IMR-90 (cell line): ENCODE results near the gene RNF186. TPM values are rescaled to one million over a fixed set of nuclear protein-coding genes. Genes with fewer than 3 reads are reported as not detected.

ENCODE experiments used
- ATAC-seq: fragments of 200-7000 bp; cut with Tn5 transposase; 2 replicates; pipeline ENCODE4 v1.9.1; 2020; ENCODE audit warnings: low read depth, mild to moderate bottlenecking, moderate library complexity
- BruUV-seq: library from RNA; stranded (reverse); fragments of 400-500 nt; replicated peaks from 2 replicates; lab custom pipeline; 2021; lab: Mats Ljungman, UMichigan
- CTCF ChIA-PET: fragments of 300-600 bp; formaldehyde crosslinking; extraction: SDS; loops from one replicate; lab custom pipeline; 2021; ENCODE audit warnings: antibody characterized with exemption; lab: Yijun Ruan, JAX
- POLR2A ChIA-PET: fragments of 300-600 bp; sonication (Branson Sonifier 250); formaldehyde crosslinking; loops from one replicate; lab custom pipeline; 2022; ENCODE audit warnings: antibody characterized with exemption; ENCODE audit not compliant: unreplicated experiment; lab: Charles Lee
- DNase-seq: peaks from one replicate; pipeline ENCODE4 v3.0.0; 2013
- H2AFZ ChIP-seq: replicated peaks from 2 replicates; pipeline ENCODE3; 2013; ENCODE audit warnings: low read length, mild to moderate bottlenecking; ENCODE audit not compliant: poor library complexity
- H2AK5ac ChIP-seq: 2 replicates; pipeline ENCODE4 v1.6.1; 2013; ENCODE audit warnings: low read depth, low read length, inconsistent platforms
- H2AK9ac ChIP-seq: replicated peaks from 2 replicates; pipeline ENCODE3; 2013; ENCODE audit warnings: mild to moderate bottlenecking, low read depth, low read length, moderate library complexity; ENCODE audit not compliant: poor library complexity
- H2BK120ac ChIP-seq: 2 replicates; pipeline ENCODE4 v1.6.1; 2013; ENCODE audit warnings: low read depth, low read length, inconsistent platforms
- H2BK15ac ChIP-seq: 3 replicates; pipeline ENCODE4 v1.6.1; 2013; ENCODE audit warnings: low read depth, low read length, inconsistent platforms
- H2BK20ac ChIP-seq: 2 replicates; pipeline ENCODE4 v1.6.1; 2013; ENCODE audit warnings: low read depth, mild to moderate bottlenecking, inconsistent platforms, low read length, moderate library complexity
- H2BK5ac ChIP-seq: 2 replicates; pipeline ENCODE4 v1.6.1; 2013; ENCODE audit warnings: mild to moderate bottlenecking, low read depth, low read length, inconsistent platforms; ENCODE audit not compliant: poor library complexity, severe bottlenecking
- H3K14ac ChIP-seq: replicated peaks from 2 replicates; pipeline ENCODE4 v1.6.1; 2013; ENCODE audit warnings: low read depth, low read length, inconsistent platforms
- H3K18ac ChIP-seq: 2 replicates; pipeline ENCODE4 v1.6.1; 2013; ENCODE audit warnings: low read depth, low read length, control low read depth
- H3K23ac ChIP-seq: 2 replicates; pipeline ENCODE4 v1.6.1; 2013; ENCODE audit warnings: low read depth, low read length, inconsistent platforms
- H3K27ac ChIP-seq: 2 replicates; pipeline ENCODE4 v1.5.1; 2013; ENCODE audit warnings: mild to moderate bottlenecking, control low read depth, low read length; ENCODE audit not compliant: insufficient read depth
- H3K27me3 ChIP-seq: 2 replicates; pipeline ENCODE4 v1.6.1; 2013; ENCODE audit warnings: low read length; ENCODE audit not compliant: control insufficient read depth, insufficient read depth
- H3K36me3 ChIP-seq: 2 replicates; pipeline ENCODE4 v1.6.1; 2013; ENCODE audit warnings: low read length, mixed read lengths; ENCODE audit not compliant: control insufficient read depth, insufficient read depth
- H3K4ac ChIP-seq: 2 replicates; pipeline ENCODE4 v1.6.1; 2013; ENCODE audit warnings: low read depth, low read length, inconsistent platforms
- H3K4me1 ChIP-seq: 2 replicates; pipeline ENCODE4 v1.6.1; 2013; ENCODE audit warnings: low read length, mixed read lengths; ENCODE audit not compliant: control insufficient read depth, insufficient read depth
- H3K4me2 ChIP-seq: 2 replicates; pipeline ENCODE4 v1.6.1; 2013; ENCODE audit warnings: low read depth, mild to moderate bottlenecking, control low read depth, low read length, moderate library complexity
- H3K4me3 ChIP-seq: 2 replicates; pipeline ENCODE4 v1.5.1; 2013; ENCODE audit warnings: low read depth, mild to moderate bottlenecking, control low read depth, low read length, moderate library complexity; ENCODE audit not compliant: insufficient read depth
- H3K56ac ChIP-seq: 2 replicates; pipeline ENCODE4 v1.6.1; 2013; ENCODE audit warnings: low read length, inconsistent platforms; ENCODE audit not compliant: insufficient read depth; ENCODE audit errors: extremely low read depth
- H3K79me1 ChIP-seq, 2 experiments: 2 replicates each; pipeline ENCODE4 v1.6.1; 2013; ENCODE audit warnings: low read length in 2 of 2, inconsistent platforms in 1 of 2, low read depth in 1 of 2
- H3K9ac ChIP-seq: 2 replicates; pipeline ENCODE4 v1.6.1; 2013; ENCODE audit warnings: low read depth, low read length, control low read depth
- H3K9me1 ChIP-seq: 2 replicates; pipeline ENCODE4 v1.6.1; 2013; ENCODE audit warnings: low read length, inconsistent platforms; ENCODE audit not compliant: insufficient read depth
- H3K9me3 ChIP-seq: 2 replicates; pipeline ENCODE4 v1.6.1; 2013; ENCODE audit warnings: low read length; ENCODE audit not compliant: control insufficient read depth, insufficient read depth
- H4K20me1 ChIP-seq: 2 replicates; pipeline ENCODE4 v1.6.1; 2013; ENCODE audit warnings: low read length, inconsistent platforms; ENCODE audit not compliant: insufficient read depth
- H4K5ac ChIP-seq: 2 replicates; pipeline ENCODE4 v1.6.1; 2013; ENCODE audit warnings: mild to moderate bottlenecking, low read depth, low read length, control low read depth
- H4K8ac ChIP-seq, 2 experiments: 2 replicates each; pipeline ENCODE4 v1.6.1; 2013; ENCODE audit warnings: low read depth in 2 of 2, low read length in 2 of 2, control low read depth in 1 of 2, inconsistent platforms in 1 of 2
- H4K91ac ChIP-seq: 2 replicates; pipeline ENCODE4 v1.6.1; 2013; ENCODE audit warnings: low read depth, low read length, inconsistent platforms; ENCODE audit not compliant: insufficient read depth
- BHLHE40 ChIP-seq: fragments of 150-350 bp; IDR thresholded peaks from 2 replicates; pipeline ENCODE4 v1.6.1; 2016; ENCODE audit warnings: mild to moderate bottlenecking, low read depth, low read length
- CEBPB ChIP-seq: IDR thresholded peaks from 2 replicates; pipeline ENCODE4 v1.6.1; 2012; ENCODE audit warnings: low read depth, low read length, improper control_type of control experiment
- FOS ChIP-seq: fragments of 150-350 bp; IDR thresholded peaks from 2 replicates; pipeline ENCODE4 v1.6.1; 2016; ENCODE audit warnings: low read depth, low read length
- MAFK ChIP-seq: IDR thresholded peaks from 2 replicates; pipeline ENCODE4 v1.6.1; 2012; ENCODE audit warnings: low read depth, low read length, improper control_type of control experiment
- MAZ ChIP-seq: IDR thresholded peaks from 2 replicates; pipeline ENCODE4 v1.6.1; 2012; ENCODE audit warnings: low read depth, mild to moderate bottlenecking, low read length, improper control_type of control experiment, moderate library complexity, borderline replicate concordance
- MXI1 ChIP-seq: IDR thresholded peaks from 2 replicates; pipeline ENCODE4 v1.6.1; 2012; ENCODE audit warnings: low read depth, mild to moderate bottlenecking, low read length, moderate library complexity, borderline replicate concordance
- NFE2L2 ChIP-seq: fragments of 150-350 bp; IDR thresholded peaks from 2 replicates; pipeline ENCODE4 v1.6.1; 2016; ENCODE audit warnings: low read depth, mild to moderate bottlenecking, low read length
- POLR2A ChIP-seq: IDR thresholded peaks from 2 replicates; pipeline ENCODE4 v1.6.1; 2012; ENCODE audit warnings: mild to moderate bottlenecking, low read depth, low read length
- USF2 ChIP-seq: fragments of 150-350 bp; IDR thresholded peaks from 2 replicates; pipeline ENCODE4 v1.6.1; 2017; ENCODE audit warnings: mild to moderate bottlenecking, antibody characterized with exemption, low read length, low read depth
- WGBS, 2 experiments: methylation state at CpG; one replicate each; pipeline versions ENCODE4 v1.1.5 to v1.1.7; 2013; ENCODE audit warnings: missing lambda C conversion rate in 2 of 2; ENCODE audit not compliant: insufficient read length in 1 of 2; ENCODE audit errors: extremely low coverage in 2 of 2; 5-methylcytosine and 5-hydroxymethylcytosine counted together
- dilution Hi-C: fragments of 300-500 bp; cut with HindIII; formaldehyde crosslinking; loops from one replicate; pipeline ENCODE4 v1.14.3; 2018; ENCODE audit warnings: low sequenced_read_pairs; ENCODE audit not compliant: unreplicated experiment
- in situ Hi-C: fragments of 300-500 bp; cut with MboI; formaldehyde crosslinking; loops from 3 replicates; pipeline ENCODE4 v1.14.3; 2019; ENCODE audit warnings: low sequenced_read_pairs, inconsistent platforms, mixed read lengths
- intact Hi-C: fragments of 100-400 bp; cut with micrococcal nuclease; formaldehyde crosslinking; loops from 2 replicates; pipeline ENCODE4 v1.10.0; 2022
- polyA plus RNA-seq, 3 experiments: library from polyadenylated mRNA; depleted of rRNA; stranded (reverse); fragments of >200 nt; gene quantifications; 2 replicates each; pipeline ENCODE4 v1.2.3, GENCODE V29; 2012; ENCODE audit warnings: low replicate concordance in 1 of 3
- total RNA-seq: library from RNA; depleted of rRNA; stranded (reverse); fragments of >200 nt; gene quantifications from 2 replicates; pipeline ENCODE4 v1.2.3, GENCODE V29; 2012

The RNF186 gene
- total and polyA plus RNA-seq, 2 of the 4 experiments (the other 2 are of a cell fraction): not detected

- ChIA-PET POLR2A (no interaction called here), CTCF (no interaction called here)
- H3K56ac ChIP-seq: no peak overlapping the region
- no peak overlapping the region for H4K5ac ChIP-seq
- no peak overlapping the region for H2BK15ac ChIP-seq
- H2AK5ac ChIP-seq: no peak overlapping the region
- intact Hi-C loops (no loop called here), in situ Hi-C loops (no loop called here), dilution Hi-C loops (no loop called here)
- H3K27ac ChIP-seq: no peak overlapping the region
- no peak overlapping the region for H4K8ac ChIP-seq
- H3K14ac ChIP-seq: no peak overlapping the region
- no peak overlapping the region for H3K4ac ChIP-seq
- H2BK5ac ChIP-seq: no peak overlapping the region
- TF ChIP-seq POLR2A (no peak), FOS (no peak), NFE2L2 (no peak), MXI1 (no peak), BHLHE40 (no peak), MAZ (no peak), MAFK (no peak), CEBPB (peak; percentile 16; the same call in 1 of the 2 replicates), USF2 (no peak)
- H3K4me1 ChIP-seq: no peaks in the 10 kb centered on the region
- H3K23ac ChIP-seq: no peak overlapping the region
- no peak overlapping the region for H2BK20ac ChIP-seq
- H2AK9ac ChIP-seq: no peak overlapping the region
- H4K20me1 ChIP-seq: no peaks in the 10 kb centered on the region
- no peak for DNase-seq
- no TSS peak for BruUV-seq
- WGBS, 2 experiments: no CpG with 5 or more reads among the region's 8 CpGs
- no peak overlapping the region for H2BK120ac ChIP-seq
- H3K9ac ChIP-seq: no peak overlapping the region
- peaks cover 12% of the 10 kb centered on the region for H3K27me3 ChIP-seq
- H3K9me1 ChIP-seq: no peaks in the 10 kb centered on the region
- H4K91ac ChIP-seq: no peak overlapping the region
- H3K18ac ChIP-seq: no peak overlapping the region
- H3K9me3 ChIP-seq: no peaks in the 10 kb centered on the region
- no peaks in the 10 kb centered on the region for H3K36me3 ChIP-seq
- H2AFZ ChIP-seq: no peak overlapping the region
- H3K79me1 ChIP-seq: no peaks in the 10 kb centered on the region
- no peak overlapping the region for H3K4me2 ChIP-seq
- H3K4me3 ChIP-seq: no peak overlapping the region
- no peak for ATAC-seq
Measured at GRCh38 chr1:19845555-19845954, 30.5 kb upstream of the RNF186 start.
